Measurements from ENCODE around the gene CDH6.

CDH6 gene

DNA sequence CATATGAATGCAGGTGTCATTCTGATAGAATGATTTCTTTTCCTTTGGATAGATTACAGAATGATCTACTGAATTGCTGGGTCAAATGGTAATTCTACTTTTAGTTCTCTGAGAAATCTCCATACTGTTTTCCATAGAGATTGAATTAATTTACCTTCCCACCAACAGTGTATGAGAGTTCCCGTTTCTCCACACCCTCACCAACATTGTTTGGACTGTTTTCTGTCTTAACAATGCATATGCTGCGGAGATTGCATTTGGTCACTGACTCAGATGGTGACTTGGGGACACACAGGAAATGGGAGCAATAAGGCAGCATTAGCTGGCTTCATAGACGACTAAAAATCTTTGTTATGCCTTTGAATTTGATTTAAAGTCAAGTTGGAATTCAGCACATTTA, 95.9 kb downstream of the CDH6 start:
- TF ChIP-seq FOXM1 (IDR thresholded peaks at IDR 0.05; ENCODE audit: borderline replicate concordance, low read depth) (no peak), ZBTB7A (IDR thresholded peaks at IDR 0.05; ENCODE audit: low read depth) (no peak), EGR1 (IDR thresholded peaks at IDR 0.05) (no peak)

DNA sequence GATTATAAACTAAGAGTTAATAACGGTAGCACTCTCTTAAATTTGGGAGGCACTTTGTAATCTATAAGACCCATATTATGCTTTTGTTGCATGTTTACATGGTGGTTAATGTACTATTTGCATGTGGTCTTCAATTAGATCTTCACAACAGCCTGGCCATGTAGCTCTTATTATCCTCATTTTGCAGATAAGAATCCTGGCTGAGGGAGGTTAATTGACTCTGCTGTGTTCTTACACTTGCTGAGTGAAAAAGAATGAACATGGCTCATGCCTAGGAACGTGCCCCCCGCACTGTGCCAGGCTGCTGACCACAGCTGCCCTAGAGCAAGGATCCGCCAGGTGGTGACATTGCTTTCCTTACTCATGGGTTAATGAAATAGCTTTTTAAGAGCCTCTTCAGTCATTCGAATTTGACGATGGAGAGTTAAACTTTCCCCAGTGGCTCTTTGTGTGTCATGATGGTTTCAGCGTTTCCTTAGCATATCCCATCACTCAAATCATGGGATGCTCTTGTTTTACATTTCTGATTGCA, 97.9 kb downstream of the CDH6 start:
- TF ChIP-seq TCF12 (IDR thresholded peaks at IDR 0.05; ENCODE audit: low read depth) = no peak
- no peak for TF ChIP-seq CEBPB (IDR thresholded peaks at IDR 0.05)
- TF ChIP-seq RAD21 (IDR thresholded peaks at IDR 0.05; ENCODE audit: low read depth) = no peak
- no peak for TF ChIP-seq TEAD4 (IDR thresholded peaks at IDR 0.05)
- no peak for TF ChIP-seq ZBTB7A (IDR thresholded peaks at IDR 0.05; ENCODE audit: low read depth)
- TF ChIP-seq TAF1 (IDR thresholded peaks at IDR 0.05; ENCODE audit: low read depth) = no peak
- no peak for TF ChIP-seq EP300 (IDR thresholded peaks at IDR 0.05; ENCODE audit: borderline replicate concordance)
- TF ChIP-seq, protein P1, sequence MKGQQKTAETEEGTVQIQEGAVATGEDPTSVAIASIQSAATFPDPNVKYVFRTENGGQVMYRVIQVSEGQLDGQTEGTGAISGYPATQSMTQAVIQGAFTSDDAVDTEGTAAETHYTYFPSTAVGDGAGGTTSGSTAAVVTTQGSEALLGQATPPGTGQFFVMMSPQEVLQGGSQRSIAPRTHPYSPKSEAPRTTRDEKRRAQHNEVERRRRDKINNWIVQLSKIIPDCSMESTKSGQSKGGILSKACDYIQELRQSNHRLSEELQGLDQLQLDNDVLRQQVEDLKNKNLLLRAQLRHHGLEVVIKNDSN (IDR thresholded peaks at IDR 0.05) = no peak
- TF ChIP-seq EGR1 (IDR thresholded peaks at IDR 0.05) = no peak
- no peak for TF ChIP-seq CREB1 (IDR thresholded peaks at IDR 0.05; ENCODE audit: low read depth)
- TF ChIP-seq, protein P2, sequence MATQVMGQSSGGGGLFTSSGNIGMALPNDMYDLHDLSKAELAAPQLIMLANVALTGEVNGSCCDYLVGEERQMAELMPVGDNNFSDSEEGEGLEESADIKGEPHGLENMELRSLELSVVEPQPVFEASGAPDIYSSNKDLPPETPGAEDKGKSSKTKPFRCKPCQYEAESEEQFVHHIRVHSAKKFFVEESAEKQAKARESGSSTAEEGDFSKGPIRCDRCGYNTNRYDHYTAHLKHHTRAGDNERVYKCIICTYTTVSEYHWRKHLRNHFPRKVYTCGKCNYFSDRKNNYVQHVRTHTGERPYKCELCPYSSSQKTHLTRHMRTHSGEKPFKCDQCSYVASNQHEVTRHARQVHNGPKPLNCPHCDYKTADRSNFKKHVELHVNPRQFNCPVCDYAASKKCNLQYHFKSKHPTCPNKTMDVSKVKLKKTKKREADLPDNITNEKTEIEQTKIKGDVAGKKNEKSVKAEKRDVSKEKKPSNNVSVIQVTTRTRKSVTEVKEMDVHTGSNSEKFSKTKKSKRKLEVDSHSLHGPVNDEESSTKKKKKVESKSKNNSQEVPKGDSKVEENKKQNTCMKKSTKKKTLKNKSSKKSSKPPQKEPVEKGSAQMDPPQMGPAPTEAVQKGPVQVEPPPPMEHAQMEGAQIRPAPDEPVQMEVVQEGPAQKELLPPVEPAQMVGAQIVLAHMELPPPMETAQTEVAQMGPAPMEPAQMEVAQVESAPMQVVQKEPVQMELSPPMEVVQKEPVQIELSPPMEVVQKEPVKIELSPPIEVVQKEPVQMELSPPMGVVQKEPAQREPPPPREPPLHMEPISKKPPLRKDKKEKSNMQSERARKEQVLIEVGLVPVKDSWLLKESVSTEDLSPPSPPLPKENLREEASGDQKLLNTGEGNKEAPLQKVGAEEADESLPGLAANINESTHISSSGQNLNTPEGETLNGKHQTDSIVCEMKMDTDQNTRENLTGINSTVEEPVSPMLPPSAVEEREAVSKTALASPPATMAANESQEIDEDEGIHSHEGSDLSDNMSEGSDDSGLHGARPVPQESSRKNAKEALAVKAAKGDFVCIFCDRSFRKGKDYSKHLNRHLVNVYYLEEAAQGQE (IDR thresholded peaks at IDR 0.05; ENCODE audit: low read depth) = no peak
- no peak for TF ChIP-seq YY1 (IDR thresholded peaks at IDR 0.05; ENCODE audit: low read depth)
- no peak for TF ChIP-seq FOXM1 (IDR thresholded peaks at IDR 0.05; ENCODE audit: borderline replicate concordance, low read depth)
- TF ChIP-seq, protein P3, sequence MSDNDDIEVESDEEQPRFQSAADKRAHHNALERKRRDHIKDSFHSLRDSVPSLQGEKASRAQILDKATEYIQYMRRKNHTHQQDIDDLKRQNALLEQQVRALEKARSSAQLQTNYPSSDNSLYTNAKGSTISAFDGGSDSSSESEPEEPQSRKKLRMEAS (IDR thresholded peaks at IDR 0.05) = no peak
- TF ChIP-seq NFIC (IDR thresholded peaks at IDR 0.05) = no peak

DNA sequence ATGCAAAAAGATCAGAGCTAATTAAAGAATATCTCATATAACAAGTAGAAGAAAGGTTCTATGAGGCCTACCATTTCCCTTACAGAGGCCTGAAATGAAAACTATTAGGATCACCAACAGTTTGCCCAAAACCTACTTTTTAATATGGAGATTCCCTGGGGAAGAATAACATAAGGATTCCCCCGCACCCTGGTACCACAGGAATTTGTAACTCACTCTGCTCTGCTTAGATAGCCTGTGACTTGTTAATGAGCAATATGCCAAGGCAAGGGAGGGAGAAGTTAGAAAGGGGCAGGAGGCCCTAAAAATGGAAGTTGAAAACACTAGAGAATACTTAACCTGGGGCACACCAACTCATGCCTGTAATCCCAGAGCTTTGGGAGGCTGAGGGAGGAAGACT, 107.0 kb downstream of the CDH6 start:
- no peak for TF ChIP-seq YY1 (IDR thresholded peaks at IDR 0.05; ENCODE audit: low read depth)
- TF ChIP-seq EP300 (IDR thresholded peaks at IDR 0.05; ENCODE audit: borderline replicate concordance) = no peak
- TF ChIP-seq ZBTB7A (IDR thresholded peaks at IDR 0.05; ENCODE audit: low read depth) = no peak
- TF ChIP-seq TCF12 (IDR thresholded peaks at IDR 0.05; ENCODE audit: low read depth) = no peak
- TF ChIP-seq, protein P3 (IDR thresholded peaks at IDR 0.05) = no peak
- TF ChIP-seq TAF1 (IDR thresholded peaks at IDR 0.05; ENCODE audit: low read depth) = no peak
- no peak for TF ChIP-seq CEBPB (IDR thresholded peaks at IDR 0.05)
- no peak for TF ChIP-seq RAD21 (IDR thresholded peaks at IDR 0.05; ENCODE audit: low read depth)

DNA sequence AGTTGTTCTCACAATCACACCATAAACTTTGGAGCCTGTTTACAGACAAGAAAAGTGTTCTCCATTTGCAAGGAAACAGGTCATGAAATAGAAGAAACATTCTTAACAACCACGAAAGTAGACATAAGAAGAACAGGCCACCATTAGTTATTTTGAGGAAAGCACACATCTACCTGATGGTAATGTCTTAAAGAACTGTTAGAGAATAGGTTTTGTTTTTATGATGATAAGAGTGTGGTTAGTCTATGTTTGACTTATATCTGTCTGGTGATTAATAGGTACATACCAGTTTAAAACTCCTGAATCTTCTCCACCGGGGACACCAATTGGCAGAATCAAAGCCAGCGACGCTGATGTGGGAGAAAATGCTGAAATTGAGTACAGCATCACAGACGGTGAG, 108.3 kb downstream of the CDH6 start:
- TF ChIP-seq TAF1 (IDR thresholded peaks at IDR 0.05; ENCODE audit: low read depth) = no peak
- TF ChIP-seq FOXM1 (IDR thresholded peaks at IDR 0.05; ENCODE audit: borderline replicate concordance, low read depth) = no peak
- no peak for TF ChIP-seq EGR1 (IDR thresholded peaks at IDR 0.05)
- no peak for TF ChIP-seq EP300 (IDR thresholded peaks at IDR 0.05; ENCODE audit: borderline replicate concordance)
- TF ChIP-seq, protein P1 (IDR thresholded peaks at IDR 0.05) = no peak
- TF ChIP-seq, protein P2 (IDR thresholded peaks at IDR 0.05; ENCODE audit: low read depth) = no peak

DNA sequence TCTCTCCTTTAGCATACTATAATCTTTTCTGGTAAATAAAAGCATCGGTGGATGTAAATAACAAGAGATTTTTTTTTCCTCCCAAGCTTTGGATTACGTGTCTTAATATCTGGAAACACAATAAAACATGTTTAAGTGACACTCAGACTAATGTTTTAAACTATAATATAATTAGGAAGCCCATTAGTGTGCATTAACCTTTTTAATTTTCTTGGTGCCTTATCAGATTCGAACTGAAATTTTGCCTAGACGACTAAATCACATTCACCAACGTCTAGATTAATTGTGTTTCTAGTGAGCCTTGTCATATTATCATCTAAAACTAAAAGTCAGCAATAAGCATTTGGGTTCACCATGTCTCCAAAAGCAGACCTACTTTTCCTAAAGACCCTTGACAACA, 110.2 kb downstream of the CDH6 start:
- TF ChIP-seq, protein P3 (IDR thresholded peaks at IDR 0.05) = no peak
- TF ChIP-seq TCF12 (IDR thresholded peaks at IDR 0.05; ENCODE audit: low read depth) (no peak), TAF1 (IDR thresholded peaks at IDR 0.05; ENCODE audit: low read depth) (no peak), CREB1 (IDR thresholded peaks at IDR 0.05; ENCODE audit: low read depth) (no peak), RAD21 (IDR thresholded peaks at IDR 0.05; ENCODE audit: low read depth) (no peak), ZBTB7A (IDR thresholded peaks at IDR 0.05; ENCODE audit: low read depth) (no peak), TEAD4 (IDR thresholded peaks at IDR 0.05) (no peak)

DNA sequence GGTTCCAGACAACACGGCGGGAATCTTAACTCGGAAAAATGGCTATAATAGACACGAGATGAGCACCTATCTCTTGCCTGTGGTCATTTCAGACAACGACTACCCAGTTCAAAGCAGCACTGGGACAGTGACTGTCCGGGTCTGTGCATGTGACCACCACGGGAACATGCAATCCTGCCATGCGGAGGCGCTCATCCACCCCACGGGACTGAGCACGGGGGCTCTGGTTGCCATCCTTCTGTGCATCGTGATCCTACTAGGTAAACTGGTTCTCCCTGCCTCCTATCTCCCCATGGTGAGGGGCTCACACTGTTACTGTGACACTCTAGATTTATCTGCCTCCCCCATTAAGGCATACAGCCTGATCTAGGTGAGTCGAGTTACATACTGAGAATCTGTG, 124.2 kb downstream of the CDH6 start:
- no peak for TF ChIP-seq CEBPB (IDR thresholded peaks at IDR 0.05)
- TF ChIP-seq ZBTB7A (IDR thresholded peaks at IDR 0.05; ENCODE audit: low read depth) = no peak
- no peak for TF ChIP-seq TCF12 (IDR thresholded peaks at IDR 0.05; ENCODE audit: low read depth)
- no peak for TF ChIP-seq EP300 (IDR thresholded peaks at IDR 0.05; ENCODE audit: borderline replicate concordance)
- TF ChIP-seq, protein P2 (IDR thresholded peaks at IDR 0.05; ENCODE audit: low read depth) = no peak
- TF ChIP-seq FOXM1 (IDR thresholded peaks at IDR 0.05; ENCODE audit: borderline replicate concordance, low read depth) = no peak

All from Ishikawa (cell line).